Upper lobe of left lung (tissue), 4 donors: ENCODE measurements around the gene HHIP.

Experiments used
- CTCF ChIP-seq, 6 experiments: fragments of 450-650 bp in 4 of 6; fragments of 200-600 bp in 2 of 6; sonication (generic) in 2 of 6; IDR thresholded peaks; one replicate each; pipeline ENCODE4 v1.5.1; 2016 to 2019; ENCODE audit warnings: antibody characterized with exemption in 6 of 6
- POLR2A ChIP-seq, 4 donors: fragments of 450-650 bp; IDR thresholded peaks; one replicate each; pipeline ENCODE4 v1.5.1; 2016 to 2017; ENCODE audit warnings: antibody characterized with exemption in 4 of 4, mild to moderate bottlenecking in 2 of 4
- POLR2AphosphoS5 ChIP-seq, 2 donors: sonication (generic); formaldehyde crosslinking; IDR thresholded peaks; one replicate each; pipeline ENCODE4 v1.5.1; 2017; ENCODE audit warnings: antibody characterized with exemption in 2 of 2

DNA sequence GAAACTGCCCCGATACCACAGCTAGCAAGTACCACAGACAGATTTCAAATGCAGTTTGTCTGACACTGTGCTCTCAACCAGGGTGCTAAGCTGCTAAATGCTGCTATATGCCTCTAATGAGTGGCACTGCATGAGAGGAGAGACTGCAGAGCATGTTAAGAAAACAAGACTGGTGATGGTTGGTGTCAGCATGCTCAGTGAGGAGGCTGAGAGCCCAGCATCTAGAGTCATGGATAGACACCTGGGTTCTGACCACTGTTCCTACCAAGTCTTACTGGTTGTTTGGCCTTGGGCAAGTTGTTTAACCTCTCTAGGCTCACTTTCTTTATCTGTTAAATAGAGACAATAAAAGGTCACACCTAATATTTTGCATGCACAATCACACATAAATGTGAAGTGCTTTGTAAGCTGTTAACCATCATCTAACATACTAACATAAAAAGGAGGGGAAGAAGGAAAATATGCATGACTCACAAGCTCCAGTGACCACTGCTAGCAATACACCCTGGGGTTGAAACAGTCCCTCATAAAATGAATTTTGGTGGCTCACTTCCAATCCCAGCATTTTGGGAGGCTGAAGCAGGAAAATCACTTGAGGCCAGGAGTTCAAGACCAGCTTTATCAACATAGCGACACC is 20.7 kb downstream of the HHIP start:
- TF ChIP-seq POLR2AphosphoS5 (IDR thresholded peaks at IDR 0.05): no peak
- TF ChIP-seq CTCF (IDR thresholded peaks at IDR 0.05): no peak
- no peak for TF ChIP-seq POLR2A (IDR thresholded peaks at IDR 0.05)
